NCI-H748 (cell line): Measurements from ENCODE around the gene CHAF1B.
"Not testable (repeated sequence)": the region's sequence is repeated elsewhere in the genome, so short reads cannot be mapped to it uniquely, and the experiment has no call there.

ENCODE experiments used
- DNase-seq: peaks from one replicate; lab custom pipeline; 2025; ENCODE audit not compliant: unreplicated experiment; lab: John Stamatoyannopoulos, UW

The CHAF1B gene

DNA sequence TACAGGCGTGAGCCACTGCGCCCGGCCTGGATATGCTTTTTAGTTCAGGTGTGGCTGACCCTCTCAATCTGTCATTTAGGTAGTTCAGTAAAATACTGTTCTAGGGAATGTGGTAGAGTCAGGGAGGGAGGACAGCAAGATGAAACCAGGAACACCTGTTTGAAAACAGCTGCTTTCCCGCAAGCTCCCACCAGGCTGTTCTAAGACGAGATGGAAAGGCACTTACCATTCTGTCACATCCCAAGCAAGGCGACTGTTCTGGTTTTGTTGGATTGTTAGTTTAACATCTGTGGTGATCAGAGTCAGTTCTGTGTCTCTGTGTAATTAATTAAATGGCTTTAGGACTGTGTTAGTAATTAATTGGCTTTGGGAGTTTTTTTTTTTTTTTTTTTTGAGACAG is 2.9 kb downstream of the CHAF1B start:
- peak; percentile 14 for DNase-seq

- DNase-seq, result no peak
Observed at GRCh38 chr21:36388835-36389234, 3.6 kb downstream of the CHAF1B start.

- DNase-seq, result not testable (repeated sequence)
Observed at GRCh38 chr21:36391649-36392048, 6.5 kb downstream of the CHAF1B start.

DNA sequence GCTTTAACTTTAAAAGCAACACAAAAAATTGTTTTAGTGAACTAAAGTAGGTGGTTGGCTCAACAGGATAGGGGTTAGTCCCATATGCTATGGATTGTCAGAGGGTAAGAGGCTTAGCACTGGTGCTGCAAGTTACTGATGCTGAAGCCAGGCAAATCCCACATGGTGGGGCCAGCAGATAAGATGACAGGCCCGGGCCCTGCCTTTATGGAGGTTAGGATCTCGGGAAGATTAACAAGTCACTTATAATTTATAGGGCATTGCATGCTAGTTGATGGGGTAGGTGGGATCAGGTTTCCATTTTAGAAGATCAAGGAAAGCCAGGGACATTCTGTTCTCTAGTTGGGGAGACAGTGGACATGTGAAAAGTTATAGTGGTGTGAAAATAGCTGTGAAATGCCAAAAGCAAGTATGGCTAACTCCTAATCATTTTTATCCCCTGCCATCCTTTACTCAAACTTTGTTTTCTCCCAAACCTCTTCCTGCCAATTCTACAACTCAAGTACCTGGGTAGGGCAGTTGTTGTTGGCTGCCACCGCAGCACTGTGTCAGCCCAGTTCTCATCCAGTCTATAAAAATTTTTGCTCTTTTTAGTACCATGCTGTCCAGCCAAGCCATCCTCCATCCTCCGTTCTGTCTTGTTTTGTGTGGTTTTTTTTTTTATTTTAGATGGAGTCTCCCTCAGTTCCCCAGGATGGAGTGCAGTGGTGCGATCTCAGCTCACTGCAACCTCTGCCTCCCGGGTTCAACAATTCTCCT is 10.3 kb downstream of the CHAF1B start:
- DNase-seq, result no peak

GRCh38 chr21:36396325-36396724 is 11.1 kb downstream of the CHAF1B start:
- DNase-seq, result no peak

- DNase-seq, result no peak
Observed at GRCh38 chr21:36396971-36397370, 11.8 kb downstream of the CHAF1B start.

GRCh38 chr21:36397606-36398005 is 12.4 kb downstream of the CHAF1B start:
- no peak for DNase-seq

- not testable (repeated sequence) for DNase-seq
Observed at GRCh38 chr21:36399736-36400135, 14.5 kb downstream of the CHAF1B start.

DNA sequence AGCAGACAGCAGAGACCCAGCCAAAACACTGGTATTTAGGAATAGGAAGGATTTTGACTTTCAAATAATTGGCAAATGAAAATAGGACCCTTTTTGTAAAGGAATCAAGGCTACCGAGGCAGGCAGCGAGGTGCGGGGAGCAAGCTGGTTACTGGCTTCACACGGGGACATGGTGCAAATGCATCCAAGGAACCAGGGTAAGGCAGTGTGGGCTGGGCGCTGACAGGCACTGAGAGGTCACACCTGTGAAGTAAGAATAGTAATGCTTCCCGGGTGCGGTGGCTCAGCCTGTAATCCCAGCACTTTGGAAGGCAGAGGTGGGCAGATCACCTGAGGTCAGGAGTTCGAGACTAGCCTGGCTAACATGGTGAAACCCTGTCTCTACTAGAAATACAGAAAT is 15.5 kb downstream of the CHAF1B start:
- DNase-seq, result no peak

DNA sequence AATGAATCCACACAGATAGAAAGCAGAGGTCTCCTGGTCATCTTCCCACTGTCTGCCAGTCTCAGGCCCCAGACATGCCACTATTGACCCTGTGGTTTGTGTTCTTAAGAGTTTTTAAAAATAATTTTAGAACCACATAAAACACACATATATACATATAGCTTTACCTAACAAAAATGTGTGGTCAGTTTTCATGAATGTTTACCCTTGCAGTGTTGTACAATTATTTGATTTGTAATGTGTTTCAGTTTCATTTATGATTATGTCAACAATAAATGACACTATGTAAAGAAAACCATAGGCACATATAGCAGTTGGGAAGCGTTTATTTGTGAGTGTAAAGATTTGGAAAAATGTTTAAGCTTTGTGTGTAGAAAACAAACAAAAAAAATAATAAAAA is 17.1 kb downstream of the CHAF1B start:
- DNase-seq, result no peak

- no peak for DNase-seq
Observed at GRCh38 chr21:36403713-36404112, 18.5 kb downstream of the CHAF1B start.

GRCh38 chr21:36408568-36408967 is 23.4 kb downstream of the CHAF1B start:
- no peak for DNase-seq

- no peak for DNase-seq
Observed at GRCh38 chr21:36411301-36411700, 26.1 kb downstream of the CHAF1B start.

DNA sequence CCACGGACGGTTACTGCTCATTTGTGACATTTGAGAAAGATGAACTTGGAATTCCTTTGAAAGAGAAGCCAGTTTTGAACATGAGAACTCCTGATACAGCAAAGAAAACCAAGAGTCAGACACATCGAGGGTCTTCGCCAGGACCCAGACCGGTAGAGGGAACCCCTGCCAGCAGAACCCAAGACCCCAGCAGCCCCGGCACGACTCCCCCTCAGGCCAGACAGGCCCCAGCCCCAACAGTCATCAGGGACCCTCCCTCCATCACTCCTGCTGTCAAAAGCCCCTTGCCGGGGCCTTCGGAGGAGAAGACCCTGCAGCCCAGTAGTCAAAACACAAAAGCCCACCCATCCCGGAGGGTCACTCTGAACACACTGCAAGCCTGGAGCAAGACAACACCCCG is 27.7 kb downstream of the CHAF1B start:
- DNase-seq, result no peak

DNA sequence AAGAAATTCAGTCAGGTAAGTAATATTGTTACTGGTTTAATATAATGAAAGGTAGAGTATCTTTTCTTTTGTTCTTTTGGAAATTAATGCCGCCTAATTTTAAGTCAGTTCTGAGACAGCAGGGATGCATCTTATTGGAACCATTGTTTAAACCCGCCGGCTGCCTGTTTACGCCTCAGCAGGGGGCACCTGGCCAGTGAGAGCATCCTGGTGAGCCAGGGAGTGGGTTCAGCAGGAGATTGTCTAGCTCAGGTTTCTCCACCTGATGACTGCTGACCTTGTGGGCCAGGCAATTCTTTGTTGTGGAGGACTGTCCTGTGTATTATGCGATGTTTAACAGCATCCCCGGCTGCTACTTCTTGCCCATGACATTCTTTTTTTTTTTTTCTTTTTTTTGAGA is 30.2 kb downstream of the CHAF1B start:
- peak; percentile 30 for DNase-seq

DNA sequence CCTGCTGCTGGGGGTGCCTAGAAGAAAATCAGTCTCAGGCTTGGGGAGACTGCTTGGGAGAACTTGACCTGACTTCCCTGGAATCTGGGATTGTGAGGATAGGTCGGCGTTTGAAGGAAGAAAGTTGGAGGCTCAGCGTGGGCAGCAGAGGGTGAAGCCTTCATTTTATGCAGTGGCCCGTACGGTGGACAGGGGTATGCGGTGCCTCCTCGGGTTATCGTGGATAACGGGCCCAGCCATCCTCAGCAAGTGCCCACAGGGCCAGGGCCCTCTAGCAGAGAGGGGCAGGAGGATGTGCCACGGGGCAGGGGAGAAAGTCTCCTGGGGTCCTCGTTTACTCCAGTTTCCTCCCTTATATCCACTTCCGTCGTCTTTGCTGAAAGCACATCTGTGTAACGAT is 34.0 kb downstream of the CHAF1B start:
- no peak for DNase-seq

GRCh38 chr21:36419996-36420395 is 34.8 kb downstream of the CHAF1B start:
- peak; percentile 73 for DNase-seq

DNA sequence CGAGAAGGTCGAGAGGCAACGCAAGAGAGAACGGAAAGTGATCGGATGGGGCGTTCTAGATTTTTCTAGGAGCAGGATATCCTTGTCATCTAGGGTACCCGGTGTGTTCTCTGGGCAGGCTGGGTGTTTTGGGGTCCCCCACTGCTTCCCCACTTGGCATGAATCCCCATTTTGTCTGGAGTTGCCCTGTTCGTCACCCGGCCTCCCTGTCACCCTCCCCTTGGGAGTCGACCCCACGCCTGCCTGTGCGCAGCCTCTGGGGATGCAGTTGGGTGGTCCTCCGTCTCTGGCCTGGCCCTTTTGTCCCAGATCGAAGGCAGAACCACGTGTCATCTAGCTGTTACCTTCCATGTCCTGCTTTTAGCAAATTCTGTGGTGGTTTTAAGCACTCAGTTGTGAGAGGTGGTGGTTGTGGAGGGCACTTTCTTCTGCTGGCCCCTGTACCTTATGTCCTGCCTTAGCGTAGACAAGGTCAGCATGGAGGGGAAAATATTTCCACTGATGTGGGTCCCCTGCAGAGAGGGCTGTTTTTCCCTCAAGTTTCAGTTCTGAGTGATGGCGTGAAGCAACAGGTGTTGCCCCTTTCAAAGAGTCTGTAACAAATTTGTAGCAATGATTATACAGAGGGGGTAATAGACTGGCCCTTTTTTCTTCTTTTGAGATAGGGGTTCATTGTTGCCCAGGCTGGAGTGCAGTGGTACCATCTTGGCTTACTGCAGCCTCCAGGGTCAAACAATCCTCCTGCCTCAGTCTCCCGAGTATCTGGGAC is 35.6 kb downstream of the CHAF1B start:
- no peak for DNase-seq

- peak; percentile 41 for DNase-seq
Observed at GRCh38 chr21:36422279-36423098, 37.3 kb downstream of the CHAF1B start.

DNA sequence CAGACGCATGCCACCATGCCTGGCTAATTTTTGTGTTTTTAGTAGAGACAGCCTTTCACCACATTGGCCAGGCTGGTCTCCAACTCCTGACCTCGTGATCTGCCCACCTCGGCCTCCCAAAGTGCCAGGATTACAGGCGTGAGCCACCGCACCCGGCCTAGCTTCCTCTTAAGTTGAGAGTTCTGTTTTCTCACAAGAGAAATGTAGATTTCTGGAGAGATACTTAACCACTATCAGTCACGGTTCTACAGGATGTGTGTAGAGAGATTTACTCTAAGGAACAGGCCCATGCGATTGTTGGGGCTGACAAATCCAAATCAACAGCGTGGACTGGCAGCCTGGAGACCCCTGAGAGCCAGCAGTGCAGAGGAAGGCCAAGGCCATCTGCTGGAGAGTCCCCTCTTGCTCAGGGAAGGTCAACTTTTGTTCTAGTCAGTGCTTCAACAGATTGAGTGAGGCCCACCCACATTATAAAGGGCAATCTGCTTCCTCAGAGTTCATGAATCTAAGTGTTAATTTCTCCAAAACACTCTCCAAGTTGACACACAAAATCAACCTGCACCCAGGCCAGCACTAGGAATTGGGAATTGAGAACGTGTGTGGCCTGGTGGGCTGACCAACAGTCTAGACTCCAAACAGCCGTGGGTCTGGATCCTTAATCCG is 38.7 kb downstream of the CHAF1B start:
- DNase-seq, result no peak

- no peak for DNase-seq
Observed at GRCh38 chr21:36424592-36424991, 39.4 kb downstream of the CHAF1B start.
